GM18526 (cell line): ENCODE measurements around the gene SLC3A2.

Source experiments
- POLR2A ChIP-seq: IDR thresholded peaks from 3 replicates; pipeline ENCODE4 v1.6.1; 2011; ENCODE audit not compliant: insufficient read length; ENCODE audit errors: extremely low read depth

Gene SLC3A2

GRCh38 chr11:62889484-62890437 lies 9.1 kb downstream of the SLC3A2 start:
- peak; percentile 37 for TF ChIP-seq POLR2A

DNA sequence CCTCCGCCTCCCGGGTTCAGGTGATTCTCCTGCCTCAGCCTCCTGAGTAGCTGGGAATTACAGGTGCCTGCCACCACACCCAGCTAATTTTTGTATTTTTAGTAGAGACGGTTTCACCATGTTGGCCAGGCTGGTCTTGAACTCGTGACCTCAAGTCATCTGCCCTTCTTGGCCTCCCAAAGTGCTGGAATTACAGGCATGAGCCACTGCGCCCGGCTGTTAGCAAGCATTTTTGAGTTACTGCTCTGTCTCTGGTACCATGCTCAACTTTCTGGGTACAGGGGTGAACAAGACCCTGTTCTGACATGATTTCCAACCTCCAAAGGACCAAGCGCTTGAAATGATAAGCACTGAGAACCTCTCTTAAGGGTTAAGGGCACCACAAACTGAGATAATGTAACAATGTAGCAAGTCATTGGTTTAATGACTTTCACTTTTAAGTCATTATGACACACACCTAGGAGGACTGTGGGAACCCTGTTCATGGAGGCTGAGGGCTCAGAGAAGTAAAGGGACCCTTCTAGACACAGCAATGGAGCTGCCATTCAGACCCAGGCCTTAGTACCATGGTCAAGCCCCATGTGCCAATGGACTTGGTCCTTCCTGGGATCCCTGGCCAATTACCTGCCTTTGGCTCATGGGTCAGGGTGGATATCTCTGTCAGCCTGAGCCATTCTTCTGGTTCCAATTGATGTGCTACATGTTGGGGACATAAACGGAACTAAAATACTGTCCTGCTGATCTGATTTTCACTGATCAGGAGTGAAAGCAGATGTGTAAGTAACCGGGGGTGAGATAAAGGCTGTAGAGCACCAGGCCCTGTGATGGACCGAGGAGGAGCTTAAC lies 11.6 kb downstream of the SLC3A2 start:
- no peak for TF ChIP-seq POLR2A

GRCh38 chr11:62895501-62895900 lies 14.8 kb downstream of the SLC3A2 start:
- no peak for TF ChIP-seq POLR2A

- no peak for TF ChIP-seq POLR2A
Measured at GRCh38 chr11:62896049-62896448, 15.4 kb downstream of the SLC3A2 start.

- no peak for TF ChIP-seq POLR2A
Measured at GRCh38 chr11:62897311-62897710, 16.6 kb downstream of the SLC3A2 start.

- TF ChIP-seq POLR2A = no peak
Measured at GRCh38 chr11:62898027-62898426, 17.3 kb downstream of the SLC3A2 start.

GRCh38 chr11:62902932-62903331 lies 22.2 kb downstream of the SLC3A2 start:
- no peak for TF ChIP-seq POLR2A

DNA sequence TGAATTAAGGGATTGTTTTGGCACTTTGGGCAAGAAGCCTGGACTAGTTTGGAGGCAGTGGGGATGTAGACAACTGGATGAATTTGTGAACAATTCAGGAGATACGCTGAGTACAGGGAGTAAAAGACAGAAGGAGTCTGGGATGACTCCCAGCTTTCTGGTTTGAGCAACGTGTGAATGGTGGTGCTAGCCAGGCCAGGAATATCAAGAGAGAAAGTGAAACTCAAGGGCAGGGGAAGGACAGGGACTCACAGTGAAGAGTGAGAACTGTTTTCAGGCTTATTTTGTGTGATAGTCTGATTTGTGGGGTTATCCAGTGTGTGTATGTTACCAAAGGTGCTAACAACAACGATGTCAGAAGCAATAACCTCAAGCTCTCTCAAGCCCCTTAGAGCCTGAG lies 24.6 kb downstream of the SLC3A2 start:
- no peak for TF ChIP-seq POLR2A

- TF ChIP-seq POLR2A = no peak
Measured at GRCh38 chr11:62905927-62906531, 25.3 kb downstream of the SLC3A2 start.

- no peak for TF ChIP-seq POLR2A
Measured at GRCh38 chr11:62908468-62909072, 27.9 kb downstream of the SLC3A2 start.

GRCh38 chr11:62909107-62909894 lies 28.6 kb downstream of the SLC3A2 start:
- no peak for TF ChIP-seq POLR2A

GRCh38 chr11:62910141-62910882 lies 29.6 kb downstream of the SLC3A2 start:
- no peak for TF ChIP-seq POLR2A
